Osteoblast (primary cell): ENCODE data around the gene B4GALT3. TPM values are rescaled to one million over a fixed set of nuclear protein-coding genes. Genes with fewer than 3 reads are reported as not detected.
A peak's percentile ranks its signal among the peaks of the same experiment; 100 is the strongest.

Experiments
- DNase-seq: peaks from one replicate; pipeline ENCODE4 v3.0.0; 2011; ENCODE audit warnings: low spot score, mixed read lengths; ENCODE audit not compliant: insufficient read length; ENCODE audit errors: missing footprints
- H2AFZ ChIP-seq: 2 replicates; pipeline ENCODE4 v1.6.0; 2011; ENCODE audit warnings: mild to moderate bottlenecking, low read length
- H3K27ac ChIP-seq: 2 replicates; pipeline ENCODE4 v1.5.1; 2011; ENCODE audit warnings: mild to moderate bottlenecking, low read depth, low read length, moderate library complexity
- H3K27me3 ChIP-seq: 2 replicates; pipeline ENCODE4 v1.6.0; 2012; ENCODE audit warnings: mild to moderate bottlenecking, control low read depth, inconsistent platforms, low read length, moderate library complexity; ENCODE audit not compliant: insufficient read depth
- H3K36me3 ChIP-seq: 2 replicates; pipeline ENCODE4 v1.5.1; 2011; ENCODE audit warnings: mild to moderate bottlenecking, low read length, control low read depth, moderate library complexity; ENCODE audit not compliant: insufficient read depth
- H3K4me1 ChIP-seq: 2 replicates; pipeline ENCODE4 v1.5.1; 2011; ENCODE audit warnings: mild to moderate bottlenecking, low read length, control low read depth, moderate library complexity; ENCODE audit not compliant: insufficient read depth
- H3K4me2 ChIP-seq: 2 replicates; pipeline ENCODE4 v1.6.0; 2011; ENCODE audit warnings: mild to moderate bottlenecking, low read length; ENCODE audit not compliant: insufficient read depth
- H3K4me3 ChIP-seq: fragments of 200-600 bp; sonication (generic); 3 replicates; pipeline ENCODE4 v1.5.1; 2012; ENCODE audit warnings: mild to moderate bottlenecking, low read length, inconsistent platforms; ENCODE audit not compliant: insufficient read depth
- H3K79me2 ChIP-seq: 2 replicates; pipeline ENCODE4 v1.6.0; 2012; ENCODE audit warnings: mild to moderate bottlenecking, low read length, control low read depth, inconsistent platforms; ENCODE audit not compliant: insufficient read depth
- H3K9me3 ChIP-seq: 2 replicates; pipeline ENCODE4 v1.5.1; 2011; ENCODE audit warnings: low read depth, low read length, control low read depth
- H4K20me1 ChIP-seq: 2 replicates; pipeline ENCODE4 v1.6.0; 2012; ENCODE audit warnings: mild to moderate bottlenecking, low read length, control low read depth; ENCODE audit not compliant: insufficient read depth
- CTCF ChIP-seq: IDR thresholded peaks from 2 replicates; pipeline ENCODE4 v1.5.1; 2011; ENCODE audit warnings: mild to moderate bottlenecking, low read depth, low read length, moderate library complexity; ENCODE audit errors: extremely low read depth
- total RNA-seq: library from RNA; depleted of rRNA; stranded (reverse); fragments of >200 nt; gene quantifications from 2 replicates; pipeline ENCODE4 v1.2.3, GENCODE V29; 2012

B4GALT3 gene
- total RNA-seq, 1 donor, result 18.5 TPM

DNA sequence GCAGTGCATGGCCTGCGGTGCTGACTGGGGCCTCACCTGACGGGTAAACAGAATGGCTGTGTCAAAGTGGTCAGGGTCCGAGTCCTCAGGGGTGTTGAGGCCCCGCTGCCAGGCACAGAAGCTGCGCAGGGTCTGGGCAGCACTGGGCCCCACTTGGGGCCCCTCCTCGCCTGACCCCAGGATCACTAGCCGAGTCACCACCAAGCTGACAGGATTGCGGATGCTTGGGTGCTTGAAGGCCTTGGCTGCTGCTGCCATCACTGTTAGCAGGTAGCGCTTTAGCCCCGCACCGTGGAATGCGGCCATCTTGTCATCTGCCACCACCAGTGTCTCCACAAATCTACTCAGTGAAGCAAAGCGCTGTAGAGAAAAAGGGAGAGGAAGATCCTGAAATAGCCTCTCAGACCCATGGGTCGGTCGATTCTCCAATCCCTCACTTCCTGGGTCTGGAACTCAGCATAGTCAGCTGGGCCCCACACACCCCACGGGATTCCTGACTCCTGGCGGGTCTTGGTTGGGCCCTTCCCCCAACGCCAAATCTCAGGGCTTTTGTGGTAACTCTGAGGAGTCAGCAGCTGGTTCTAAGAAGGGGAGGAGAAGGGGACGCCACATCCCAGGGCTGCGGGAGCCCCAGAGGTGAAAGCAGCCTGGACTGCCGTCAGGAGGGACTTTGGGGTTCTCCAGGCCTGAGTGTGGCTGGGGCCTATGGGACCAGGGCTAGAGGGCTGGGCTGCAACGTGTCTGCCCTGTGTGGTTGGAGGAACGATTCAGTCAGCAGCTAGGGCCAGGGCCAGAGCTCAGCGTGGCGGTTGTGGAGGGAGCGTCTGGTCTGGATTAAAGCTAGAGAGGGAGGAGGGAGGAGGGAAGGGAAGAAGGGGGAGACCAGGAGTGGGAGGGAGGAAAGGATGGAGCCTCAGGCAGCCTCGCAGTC, 19.5 kb upstream of the B4GALT3 start:
- H2AFZ ChIP-seq, result peak overlapping the region; percentile 88
- H3K4me3 ChIP-seq, result peak overlapping the region; percentile 66
- peaks cover 7% of the 10 kb centered on the region for H3K36me3 ChIP-seq
- peak; percentile 92 for DNase-seq
- H3K79me2 ChIP-seq, result peaks cover 11% of the 10 kb centered on the region
- H3K4me2 ChIP-seq, result peak overlapping the region; percentile 72
- H3K9me3 ChIP-seq, result no peaks in the 10 kb centered on the region
- no peaks in the 10 kb centered on the region for H3K27me3 ChIP-seq
- no peak for TF ChIP-seq CTCF
- H4K20me1 ChIP-seq, result no peaks in the 10 kb centered on the region
- peak overlapping the region; percentile 91 for H3K27ac ChIP-seq
- H3K4me1 ChIP-seq, result peaks cover 49% of the 10 kb centered on the region

DNA sequence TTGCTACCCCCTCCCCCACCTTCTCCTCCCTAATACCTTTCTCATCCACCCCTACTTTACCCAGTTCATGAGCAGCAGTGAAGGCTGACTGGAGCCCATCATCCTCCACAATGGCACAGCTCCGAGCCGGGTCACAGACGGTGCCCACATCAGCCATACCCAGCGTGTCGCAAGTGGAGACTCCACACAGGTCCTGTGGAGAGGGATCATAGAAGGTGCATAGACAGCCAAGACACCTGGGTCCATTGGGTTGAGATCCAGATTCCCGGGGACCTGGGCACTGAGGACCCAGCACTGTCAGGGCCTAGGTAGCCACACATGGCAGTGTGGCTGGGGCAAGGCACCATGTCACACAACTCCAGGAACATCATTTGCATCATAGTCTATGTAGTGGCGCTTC, 18.8 kb upstream of the B4GALT3 start:
- peaks cover 11% of the 10 kb centered on the region for H3K79me2 ChIP-seq
- H3K36me3 ChIP-seq, result peaks cover 14% of the 10 kb centered on the region
- no peak for TF ChIP-seq CTCF
- no peaks in the 10 kb centered on the region for H4K20me1 ChIP-seq
- DNase-seq, result no peak
- peak overlapping the region; percentile 72 for H3K4me2 ChIP-seq
- no peak overlapping the region for H3K4me3 ChIP-seq
- H3K27me3 ChIP-seq, result no peaks in the 10 kb centered on the region
- H3K4me1 ChIP-seq, result peaks cover 43% of the 10 kb centered on the region
- H2AFZ ChIP-seq, result no peak overlapping the region
- no peaks in the 10 kb centered on the region for H3K9me3 ChIP-seq
- H3K27ac ChIP-seq, result peak overlapping the region; percentile 91

- Histone ChIP-seq H3K4me3 (no peak overlapping the region), H3K79me2 (peaks cover 11% of the 10 kb centered on the region), H3K27ac (no peak overlapping the region), H3K27me3 (no peaks in the 10 kb centered on the region), H3K36me3 (peaks cover 17% of the 10 kb centered on the region), H3K4me2 (no peak overlapping the region), H4K20me1 (no peaks in the 10 kb centered on the region), H3K9me3 (no peaks in the 10 kb centered on the region), H2AFZ (no peak overlapping the region), H3K4me1 (peaks cover 34% of the 10 kb centered on the region)
- DNase-seq, result no peak
- no peak for TF ChIP-seq CTCF
Measured at GRCh38 chr1:161195171-161195570, 17.9 kb upstream of the B4GALT3 start.

DNA sequence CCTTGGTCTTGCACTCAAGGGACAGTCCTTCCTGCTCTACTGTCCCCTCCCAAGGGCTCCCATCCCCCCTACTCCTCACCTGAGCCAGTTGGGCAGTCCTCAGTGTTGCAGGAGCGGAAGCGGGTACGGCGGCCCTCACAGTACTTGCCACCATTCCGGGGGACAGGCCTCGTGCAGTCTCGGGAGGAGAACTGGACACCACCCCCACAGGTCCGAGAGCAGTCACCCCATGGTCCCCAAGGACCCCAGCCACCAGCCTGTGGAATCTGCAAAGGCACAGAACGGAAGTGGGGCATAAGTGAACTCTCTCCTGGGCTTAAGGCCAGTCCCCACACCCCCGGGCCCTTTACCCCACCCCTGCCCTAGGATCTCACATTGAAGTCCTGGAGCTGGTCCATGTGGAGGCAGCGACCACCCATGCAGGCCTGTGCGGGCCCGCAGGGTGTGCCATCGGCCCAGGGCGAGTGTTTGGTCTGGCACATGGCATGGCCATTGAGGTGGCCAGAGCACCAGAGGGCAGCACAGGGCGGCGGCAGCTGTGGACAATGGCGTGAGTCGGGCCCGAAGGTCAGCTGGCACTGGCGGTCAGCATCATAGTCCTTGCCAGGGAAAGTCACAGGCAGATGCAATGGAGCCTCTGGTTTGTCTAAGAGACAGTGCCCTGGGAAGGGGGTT, 16.4 kb upstream of the B4GALT3 start:
- peak; percentile 89 for DNase-seq
- Histone ChIP-seq H3K79me2 (peaks cover 11% of the 10 kb centered on the region), H3K4me1 (peaks cover 27% of the 10 kb centered on the region), H3K9me3 (no peaks in the 10 kb centered on the region), H3K36me3 (peaks cover 17% of the 10 kb centered on the region), H3K4me2 (no peak overlapping the region), H3K27ac (peak overlapping the region; percentile 26), H2AFZ (peak overlapping the region; percentile 44), H3K4me3 (no peak overlapping the region), H3K27me3 (no peaks in the 10 kb centered on the region), H4K20me1 (no peaks in the 10 kb centered on the region)
- peak; percentile 36 for TF ChIP-seq CTCF
